ENCODE data around the gene ERMN. TPM values are rescaled to one million over a fixed set of nuclear protein-coding genes. Genes with fewer than 3 reads are reported as not detected.

The ERMN gene
- total RNA-seq, 1 experiment from 2014 or later, result not detected

Other genes starting within 250 kb of the ERMN start
- gene GALNT5, start 68.1 kb downstream of the ERMN start, total RNA-seq (2014; rRNA removed; shearing (Covaris generic); ENCODE audit: low replicate concordance), result 0.34 and 0.81 TPM in 2 replicates
- 0.07 TPM in 1 of 2 replicates, not detected in the other for gene CYTIP, start 118.3 kb upstream of the ERMN start, total RNA-seq (2014; rRNA removed; shearing (Covaris generic); ENCODE audit: low replicate concordance)